Right lobe of liver (tissue), 4 donors: ENCODE measurements around the gene PPFIBP2.

ENCODE experiments used
- CTCF ChIP-seq, 4 donors: fragments of 200-600 bp in 3 of 4; fragments of 450-650 bp in 1 of 4; IDR thresholded peaks; one replicate each; pipeline versions ENCODE4 v1.5.1 to v1.8.0; 2016 to 2022; ENCODE audit warnings: antibody characterized with exemption in 4 of 4, mild to moderate bottlenecking in 2 of 4
- POLR2A ChIP-seq: fragments of 450-650 bp; IDR thresholded peaks from one replicate; pipeline ENCODE4 v1.6.1; 2017; ENCODE audit warnings: antibody characterized with exemption, mild to moderate bottlenecking
- donor health status: DM: no; HTN: no; CAD: no.
- donor health status: DM: no; HTN: no; CAD: no.
- donor health status: DM: no; HTN: yes; CAD: no.

DNA sequence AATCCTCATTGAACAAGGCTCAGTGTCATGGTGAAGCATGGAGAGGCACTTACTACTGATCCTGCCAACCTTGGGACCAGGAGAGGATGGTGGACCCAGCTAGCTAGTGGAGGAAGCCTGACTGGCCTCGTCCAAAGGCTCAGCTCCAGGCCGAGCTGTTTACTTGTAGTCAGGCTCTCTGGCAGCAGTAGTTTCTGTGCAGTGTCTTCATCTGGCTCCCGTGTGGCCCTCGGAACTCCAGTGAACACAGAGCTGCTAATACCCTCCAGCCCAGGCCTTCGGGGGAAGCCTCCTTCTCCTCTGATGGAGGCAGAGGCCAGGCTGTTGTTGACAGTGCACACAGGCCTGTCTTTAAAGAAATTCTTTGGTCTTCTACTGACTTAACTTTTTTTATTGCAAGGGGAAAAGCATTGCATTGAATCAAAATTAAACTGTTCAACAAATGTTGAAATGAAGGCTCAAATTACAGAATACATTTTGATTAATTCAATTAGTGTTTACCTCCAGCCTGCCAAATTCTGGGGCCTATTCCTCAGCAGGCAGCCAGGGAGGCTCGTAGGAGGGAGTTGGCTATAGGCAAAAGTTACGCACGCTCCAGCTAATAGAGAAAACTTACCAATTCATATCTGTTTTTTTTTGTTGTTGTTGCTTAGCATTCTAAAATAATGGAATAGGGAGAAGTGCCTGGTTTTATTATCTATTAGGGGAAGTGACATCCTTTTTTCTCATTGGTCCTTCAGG, 18.8 kb downstream of the PPFIBP2 start:
- TF ChIP-seq POLR2A (no peak), CTCF (IDR thresholded peaks at IDR 0.05) (no peak)
